Umbilical cord (tissue), 2 donors: ENCODE results near the gene DPRX. TPM values are rescaled to one million over a fixed set of nuclear protein-coding genes. Genes with fewer than 3 reads are reported as not detected.
"Not testable (repeated sequence)": the region's sequence is repeated elsewhere in the genome, so short reads cannot be mapped to it uniquely, and the experiment has no call there.

Experiments
- DNase-seq: peaks from one replicate; pipeline ENCODE4 v3.0.0-alpha.2; 2015; ENCODE audit warnings: low spot score
- total RNA-seq: library from RNA; depleted of rRNA; stranded (reverse); fragments of >200 nt; gene quantifications from one replicate; pipeline ENCODE4 v1.2.3, GENCODE V29; 2014; ENCODE audit warnings: low replicate concordance; ENCODE audit not compliant: insufficient read depth

Gene DPRX
- total RNA-seq, 1 donor from 2014 or later = 4.6 TPM

- DNase-seq = no peak
Measured at GRCh38 chr19:53646144-53646543, 14.3 kb downstream of the DPRX start.

DNA sequence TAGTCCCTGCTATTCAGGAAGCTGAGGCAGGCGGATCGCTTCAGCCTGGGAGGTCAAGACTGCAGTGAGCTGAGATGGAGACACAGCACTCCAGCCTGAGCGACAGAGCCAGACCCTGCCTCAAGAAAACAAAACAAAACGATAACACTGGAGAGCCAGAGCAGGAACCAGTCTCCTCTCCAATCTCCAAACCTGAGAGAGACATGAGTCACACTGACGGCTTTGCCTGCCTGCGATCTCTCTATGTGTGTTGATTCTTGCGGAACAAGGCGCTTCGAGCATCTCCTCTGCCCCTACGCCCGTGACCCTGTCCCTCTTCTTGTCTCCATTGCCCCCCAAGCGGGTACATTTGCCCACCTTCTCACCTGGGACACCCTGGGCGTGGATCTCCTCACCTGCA lies 15.6 kb downstream of the DPRX start:
- DNase-seq = no peak

DNA sequence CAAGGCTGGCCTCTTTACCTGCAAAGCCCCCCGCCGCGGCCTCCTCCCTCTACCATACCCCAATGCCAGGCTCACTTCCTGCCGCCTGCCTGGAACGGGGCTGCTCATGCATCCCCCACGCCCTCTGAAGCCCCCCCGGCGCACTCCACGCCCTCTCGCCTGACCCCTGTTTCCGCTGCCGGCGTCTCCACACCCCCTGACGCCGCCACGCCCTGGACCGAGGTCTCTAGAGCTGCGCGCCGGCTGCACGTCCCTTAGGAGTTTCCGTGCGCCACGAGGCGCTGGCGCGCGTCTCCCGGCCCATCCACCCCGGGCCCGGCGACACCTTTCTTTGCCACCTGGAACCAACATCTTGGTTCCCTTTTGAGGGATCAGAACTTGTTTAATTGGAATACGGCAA lies 16.0 kb downstream of the DPRX start:
- no peak for DNase-seq

DNA sequence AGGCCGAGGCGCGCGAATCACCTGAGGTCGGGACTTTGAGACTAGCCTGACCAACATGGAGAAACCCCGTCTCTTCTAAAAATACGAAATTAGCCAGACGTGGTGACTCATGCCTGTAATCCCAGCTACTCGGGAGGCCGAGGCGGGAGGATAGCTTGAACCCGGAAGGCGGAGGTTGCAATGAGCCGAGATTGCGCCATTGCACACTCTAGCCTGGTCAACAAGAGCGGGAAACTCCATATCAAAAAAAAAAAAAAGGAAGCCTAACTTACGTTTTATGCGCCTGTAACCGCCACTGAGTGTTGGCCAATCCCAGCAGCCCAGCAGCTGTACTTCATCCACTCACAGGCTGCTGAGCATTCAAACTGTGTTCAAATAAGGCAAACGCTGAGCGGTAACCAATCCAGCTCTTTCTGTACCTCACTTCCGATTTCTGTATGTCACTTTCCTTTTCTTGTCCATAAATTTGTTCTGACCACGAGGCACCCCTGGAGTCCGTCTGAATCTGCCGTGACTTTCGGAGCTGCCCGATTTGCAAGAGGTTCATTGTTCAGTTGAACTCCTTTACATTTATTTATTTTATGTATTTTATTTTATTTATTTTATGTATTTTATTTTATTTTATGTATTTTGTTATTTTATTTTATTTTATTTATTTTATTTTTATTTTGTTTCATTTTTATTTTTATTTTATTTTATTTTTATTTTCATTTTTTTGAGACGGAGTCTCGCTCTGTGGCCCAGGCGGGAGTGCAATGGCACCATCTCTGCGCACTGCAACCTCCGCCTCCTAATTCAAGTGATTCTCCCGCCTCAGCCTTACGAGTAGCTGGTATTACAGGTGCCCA lies 18.2 kb downstream of the DPRX start:
- DNase-seq = no peak

GRCh38 chr19:53652476-53652875 lies 20.7 kb downstream of the DPRX start:
- DNase-seq = no peak

GRCh38 chr19:53655042-53655665 lies 23.4 kb downstream of the DPRX start:
- no peak for DNase-seq

- no peak for DNase-seq
Measured at GRCh38 chr19:53657330-53657729, 25.5 kb downstream of the DPRX start.

DNA sequence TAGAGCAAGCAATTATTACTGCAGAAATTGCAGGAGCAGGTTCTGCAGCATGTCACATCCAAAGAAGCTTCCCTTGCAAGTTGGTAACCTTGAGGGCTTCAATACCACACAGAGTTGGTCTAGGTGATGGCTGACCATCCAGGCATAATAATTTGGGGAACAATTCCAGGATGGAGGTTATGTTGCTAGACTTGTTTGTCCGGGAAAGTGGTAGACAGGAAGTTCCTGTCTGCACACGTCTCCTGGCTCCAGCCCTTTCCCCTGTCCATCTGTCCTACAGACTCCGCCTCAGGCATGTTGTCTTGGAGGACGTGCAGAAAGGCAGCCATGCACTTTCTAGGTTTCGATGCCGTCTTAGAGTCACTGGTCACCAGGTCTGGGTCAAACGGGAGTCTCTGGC lies 26.0 kb downstream of the DPRX start:
- no peak for DNase-seq

DNA sequence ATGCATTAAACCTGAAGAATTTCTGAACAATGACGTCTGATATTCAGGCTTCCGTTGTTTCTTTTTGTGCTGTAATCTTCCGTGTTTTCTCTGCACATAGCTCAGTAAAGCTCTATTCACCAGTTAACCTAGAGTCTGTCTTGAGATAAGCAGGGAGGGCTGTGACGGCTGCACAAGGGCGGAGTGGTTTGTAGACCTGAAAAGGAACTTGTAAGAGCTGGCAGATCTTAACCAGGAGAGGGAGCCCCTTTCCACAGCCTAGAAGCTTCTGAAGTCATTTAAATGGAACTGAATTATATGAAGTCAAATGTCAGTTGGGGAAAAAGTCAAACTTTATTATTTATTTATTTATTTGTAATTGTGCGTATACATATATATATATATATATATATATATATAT lies 27.5 kb downstream of the DPRX start:
- DNase-seq = peak; percentile 94

DNA sequence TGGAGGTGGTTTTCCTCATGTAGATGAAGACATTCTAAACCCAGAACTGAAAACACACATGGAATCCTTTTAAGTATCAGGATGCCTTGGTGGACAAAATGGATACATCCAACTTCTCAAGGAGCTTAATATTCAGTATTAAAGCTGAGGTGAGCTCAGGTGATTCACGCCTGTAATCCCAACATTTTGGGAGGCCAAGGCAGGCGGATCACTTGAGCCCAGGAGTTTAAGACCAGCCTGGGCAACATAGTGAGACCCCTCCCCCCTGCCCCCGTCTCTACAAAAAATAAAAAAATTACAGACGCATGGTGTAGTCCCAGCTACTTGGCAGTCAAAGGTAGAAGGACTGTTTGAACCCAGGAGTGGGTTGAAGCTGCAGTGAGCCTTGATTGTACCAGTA lies 28.8 kb downstream of the DPRX start:
- no peak for DNase-seq

GRCh38 chr19:53662209-53662608 lies 30.4 kb downstream of the DPRX start:
- no peak for DNase-seq

DNA sequence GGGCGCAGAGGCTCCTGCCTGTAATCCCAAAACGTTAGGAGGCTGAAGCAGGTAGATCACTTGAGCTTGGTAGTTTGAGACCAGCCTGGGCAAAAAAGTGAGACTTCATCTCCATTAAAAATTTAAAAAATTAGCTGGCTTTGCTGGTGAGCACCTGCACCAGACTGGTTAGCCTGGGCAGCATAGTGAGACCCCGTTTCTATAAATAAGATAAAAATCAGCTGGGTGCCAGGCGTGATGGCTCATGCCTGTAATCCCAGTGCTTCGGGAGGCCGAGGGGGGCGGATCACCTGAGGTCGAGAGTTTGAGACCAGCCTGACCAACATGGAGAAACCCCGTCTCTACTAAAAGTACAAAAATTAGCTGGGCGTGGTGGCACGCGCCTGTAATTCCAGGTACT lies 32.4 kb downstream of the DPRX start:
- no peak for DNase-seq

DNA sequence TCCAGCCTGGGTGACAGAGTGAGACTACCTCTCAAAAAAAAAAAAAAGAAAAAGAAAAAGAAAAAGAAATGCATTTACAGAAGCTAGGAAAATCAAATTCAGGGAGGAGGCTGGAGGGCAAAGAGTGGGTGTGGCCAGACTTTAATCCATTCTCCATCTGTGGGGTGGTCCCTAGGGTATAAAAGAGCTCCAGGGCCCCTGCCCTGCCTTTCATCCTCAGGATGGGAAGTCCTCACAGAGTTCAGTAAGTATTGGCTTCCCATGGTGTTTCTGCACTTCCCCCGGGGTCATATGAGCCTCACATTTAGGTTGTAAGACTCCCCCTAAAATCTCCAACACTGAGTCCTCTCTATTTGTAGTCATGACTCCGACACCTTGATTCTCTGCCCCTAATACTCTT lies 33.0 kb downstream of the DPRX start:
- no peak for DNase-seq

- DNase-seq = not testable (repeated sequence)
Measured at GRCh38 chr19:53666331-53666730, 34.5 kb downstream of the DPRX start.

DNA sequence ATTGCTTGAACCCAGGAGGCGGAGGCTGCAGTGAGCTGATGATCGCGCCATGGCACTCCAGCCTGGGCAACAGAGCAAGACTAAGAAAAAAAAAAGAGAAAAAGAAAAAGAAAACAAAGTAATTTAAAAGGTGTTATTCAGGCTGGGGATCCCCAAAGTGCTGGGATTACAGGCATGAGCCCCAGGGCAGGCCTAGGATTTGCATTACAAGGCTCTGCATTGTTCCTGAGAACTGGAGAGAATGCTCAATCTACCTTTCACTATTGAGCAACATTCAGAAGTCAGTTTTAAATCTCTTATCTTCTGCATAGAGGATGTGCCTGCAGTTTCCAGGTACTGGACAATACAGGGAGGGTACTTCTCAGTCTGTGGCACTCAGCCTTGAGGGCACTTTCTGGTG lies 37.0 kb downstream of the DPRX start:
- not testable (repeated sequence) for DNase-seq

DNA sequence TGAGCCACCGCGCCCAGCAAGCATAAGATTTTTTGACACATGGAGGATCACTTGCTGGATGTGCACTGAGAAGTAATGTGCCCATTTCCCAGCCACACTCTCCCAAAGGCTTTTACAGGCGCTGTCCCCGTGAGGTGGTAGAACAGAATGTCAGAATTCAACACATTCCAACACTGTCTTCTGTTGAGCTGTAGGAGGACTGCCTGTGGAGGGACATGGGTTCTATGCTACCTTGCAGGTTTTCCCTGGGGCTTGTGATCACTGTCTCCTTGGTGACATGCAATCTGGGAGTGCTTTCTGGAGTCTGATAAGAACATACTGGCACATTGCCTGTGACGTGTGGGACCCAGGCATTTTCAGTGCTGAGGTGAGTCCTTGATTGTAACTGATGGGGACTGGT lies 38.5 kb downstream of the DPRX start:
- DNase-seq = no peak

- DNase-seq = peak; percentile 61
Measured at GRCh38 chr19:53671663-53672062, 39.9 kb downstream of the DPRX start.

Other genes starting within 250 kb of the DPRX start
- gene ZNF765, start 236.8 kb upstream of the DPRX start, total RNA-seq = 14.4 TPM
- gene ZNF761, start 200.0 kb upstream of the DPRX start, total RNA-seq = 21.4 TPM
- gene ZNF813, start 164.3 kb upstream of the DPRX start, total RNA-seq = 8.7 TPM
- gene ZNF331, start 93.9 kb upstream of the DPRX start, total RNA-seq = 13.5 TPM
- 1.7 TPM for gene NLRP12, start 192.3 kb downstream of the DPRX start, total RNA-seq
- 30.3 TPM for gene MYADM, start 235.9 kb downstream of the DPRX start, total RNA-seq